ENCODE data around the gene ANLN. TPM values are rescaled to one million over a fixed set of nuclear protein-coding genes. Genes with fewer than 3 reads are reported as not detected.

ANLN gene
- total and polyA plus RNA-seq, 2 donors (not counting 3 experiments of a cell fraction or from before 2014, with no cell fraction given), result 28.5 to 119 TPM

GRCh38 chr7:36491317-36491716 lies 101.7 kb downstream of the ANLN start:
- no peaks in the 10 kb centered on the region for H3K36me3 ChIP-seq (ENCODE audit: control insufficient read depth in 2 of 2, extremely low read depth in 1 of 2, insufficient read depth in 2 of 2, low read length in 2 of 2)
- H3K4me1 ChIP-seq (ENCODE audit: control insufficient read depth, extremely low read depth, insufficient read depth, low read length), result no peaks in the 10 kb centered on the region
- dilution Hi-C loops (cut with MboI; ENCODE audit: extremely low pct_ligation_motif_present, low sequenced_read_pairs) (no loop called here), intact Hi-C loops (cut with micrococcal nuclease) (no loop called here)
- H3K27me3 ChIP-seq (ENCODE audit: control insufficient read depth in 2 of 2, insufficient read depth in 2 of 2, low read length in 2 of 2), result peaks cover 8 to 23% of the 10 kb centered on the region in 2 experiments
- FAIRE-seq, result no peak
- H4K20me1 ChIP-seq (replicated peaks; ENCODE audit: control insufficient read depth, extremely low read depth, insufficient read depth, low read length), result no peaks in the 10 kb centered on the region
- no peak for DNase-seq (ENCODE audit: low read depth, low spot score)
- TF ChIP-seq FOS (IDR thresholded peaks at IDR 0.05; ENCODE audit: borderline replicate concordance, insufficient read depth, low read length), result no peak
- TF ChIP-seq CTCF (IDR thresholded peaks at IDR 0.05; ENCODE audit: extremely low read depth in 1 of 2, insufficient read depth in 1 of 2, low read depth in 1 of 2, low read length in 2 of 2), result no peak
- no peak for TF ChIP-seq MYC (IDR thresholded peaks at IDR 0.05; ENCODE audit: low read depth, low read length)
- no peak for TF ChIP-seq POLR2AphosphoS5 (IDR thresholded peaks at IDR 0.05; ENCODE audit: insufficient read depth, low read depth, low read length)
- no peak for TF ChIP-seq MAX (IDR thresholded peaks at IDR 0.05; ENCODE audit: insufficient read depth, insufficient read length)
- TF ChIP-seq EZH2 (IDR thresholded peaks at IDR 0.05; ENCODE audit: borderline replicate concordance, low read depth, low read length, severe bottlenecking), result no peak
- TF ChIP-seq JUN (IDR thresholded peaks at IDR 0.05; ENCODE audit: borderline replicate concordance, insufficient read depth, insufficient read length, low read depth), result no peak
- no peak for TF ChIP-seq POLR2A (IDR thresholded peaks at IDR 0.05; ENCODE audit: low read depth, low read length)
- TF ChIP-seq GATA2 (IDR thresholded peaks at IDR 0.05; ENCODE audit: insufficient read depth, insufficient read length, low read depth, low read length), result no peak
- ChIA-PET POLR2A (no interaction called here), CTCF (interaction anchor here (4.9 to 8.3 kb wide), 3 partner anchors 180 to 709 kb away, joined by 103 to 182 read pairs (median 165); no protein-coding TSS in a partner anchor)
- H3K4me3 ChIP-seq (replicated peaks in 1 of 3; ENCODE audit: insufficient read depth in 1 of 3, low read depth in 1 of 3, low read length in 3 of 3), result no peak overlapping the region
- H3K9me1 ChIP-seq (replicated peaks; ENCODE audit: control insufficient read depth, extremely low read depth, insufficient read depth, low read length), result no peaks in the 10 kb centered on the region
- no TSS peak for BruUV-seq (replicated peaks)
- H3K9me3 ChIP-seq (replicated peaks; ENCODE audit: control insufficient read depth, insufficient read depth, low read length), result no peaks in the 10 kb centered on the region
- H2AFZ ChIP-seq (ENCODE audit: low read depth, low read length), result no peak overlapping the region
- H3K9ac ChIP-seq (replicated peaks; ENCODE audit: extremely low read depth, insufficient read depth, low read length), result no peak overlapping the region
- H3K4me2 ChIP-seq (ENCODE audit: insufficient read depth, low read length), result no peak overlapping the region
- H3K27ac ChIP-seq (ENCODE audit: insufficient read depth, low read depth, low read length), result no peak overlapping the region
- no peaks in the 10 kb centered on the region for H3K79me2 ChIP-seq (ENCODE audit: control insufficient read depth, insufficient read depth, low read length)

All from endothelial cell of umbilical vein (primary cell).